Urinary bladder (tissue), 4 donors: Measurements from ENCODE around the gene XRCC4. TPM values are rescaled to one million over a fixed set of nuclear protein-coding genes. Genes with fewer than 3 reads are reported as not detected.
"Not testable (repeated sequence)": the region's sequence is repeated elsewhere in the genome, so short reads cannot be mapped to it uniquely, and the experiment has no call there.

Experiments
- DNase-seq: peaks from one replicate; pipeline ENCODE4 v3.0.0-alpha.2; 2015; ENCODE audit errors: extremely low spot score
- H3K27ac ChIP-seq: one replicate; pipeline ENCODE4 v1.5.1; 2013; ENCODE audit warnings: low read depth, mild to moderate bottlenecking, moderate library complexity
- H3K36me3 ChIP-seq: one replicate; pipeline ENCODE4 v1.6.1; 2013; ENCODE audit warnings: mild to moderate bottlenecking, moderate library complexity; ENCODE audit not compliant: insufficient read depth
- H3K4me1 ChIP-seq: one replicate; pipeline ENCODE4 v1.6.1; 2013; ENCODE audit warnings: mild to moderate bottlenecking, moderate library complexity; ENCODE audit not compliant: insufficient read depth
- H3K4me3 ChIP-seq: one replicate; pipeline ENCODE4 v1.5.1; 2013; ENCODE audit warnings: low read depth, low read length
- WGBS: extraction: QIAGEN DNeasy Blood & Tissue Kit; methylation state at CpG from one replicate; pipeline ENCODE4 v1.1.7; 2013; 5-methylcytosine and 5-hydroxymethylcytosine counted together
- polyA plus RNA-seq: library from polyadenylated mRNA; stranded (reverse); fragments of 200-250 nt; gene quantifications from one replicate; pipeline ENCODE4 v1.2.3, GENCODE V29; 2013
- total RNA-seq: library from RNA; depleted of rRNA; stranded (reverse); fragments of >200 nt; gene quantifications from one replicate; pipeline ENCODE4 v1.2.3, GENCODE V29; 2014
- donor health status: healthy with polysubstance abuse.
- donor health status: healthy.

The XRCC4 gene
- total and polyA plus RNA-seq, 2 donors = 8.0 to 12.1 TPM

GRCh38 chr5:83253720-83254119 is 176.4 kb downstream of the XRCC4 start:
- 81% methylated on average over 2 of the region's 2 CpGs for WGBS
- no peaks in the 10 kb centered on the region for H3K4me1 ChIP-seq
- no peak for DNase-seq
- H3K27ac ChIP-seq = no peak overlapping the region
- no peak overlapping the region for H3K4me3 ChIP-seq
- no peaks in the 10 kb centered on the region for H3K36me3 ChIP-seq

GRCh38 chr5:83255268-83255667 is 177.9 kb downstream of the XRCC4 start:
- H3K36me3 ChIP-seq = no peaks in the 10 kb centered on the region
- no peak for DNase-seq
- H3K27ac ChIP-seq = no peak overlapping the region
- no peaks in the 10 kb centered on the region for H3K4me1 ChIP-seq
- no peak overlapping the region for H3K4me3 ChIP-seq
- WGBS = 67% methylated on average over 1 of the region's 1 CpG

- no peak overlapping the region for H3K4me3 ChIP-seq
- H3K27ac ChIP-seq = no peak overlapping the region
- no peaks in the 10 kb centered on the region for H3K36me3 ChIP-seq
- no peak for DNase-seq
- 90% methylated on average over 2 of the region's 2 CpGs for WGBS
- H3K4me1 ChIP-seq = no peaks in the 10 kb centered on the region
These were observed 178.9 kb downstream of the XRCC4 start for GRCh38 chr5:83256091-83256780.

GRCh38 chr5:83257684-83258083 is 180.3 kb downstream of the XRCC4 start:
- H3K36me3 ChIP-seq, H3K27ac ChIP-seq, H3K4me3 ChIP-seq, H3K4me1 ChIP-seq, DNase-seq: not testable (repeated sequence)
- WGBS = 98% methylated on average over 2 of the region's 2 CpGs

- 22% methylated on average over 2 of the region's 2 CpGs for WGBS
- Histone ChIP-seq H3K36me3 (no peaks in the 10 kb centered on the region), H3K27ac (no peak overlapping the region), H3K4me3 (no peak overlapping the region), H3K4me1 (no peaks in the 10 kb centered on the region)
- no peak for DNase-seq
These were observed 188.0 kb downstream of the XRCC4 start for GRCh38 chr5:83265318-83265717.

GRCh38 chr5:83270311-83270710 is 193.0 kb downstream of the XRCC4 start:
- Histone ChIP-seq H3K36me3 (no peaks in the 10 kb centered on the region), H3K27ac (no peak overlapping the region)
- WGBS = 97% methylated on average over 1 of the region's 1 CpG

GRCh38 chr5:83277154-83277553 is 199.8 kb downstream of the XRCC4 start:
- DNase-seq = no peak
- H3K4me1 ChIP-seq = no peaks in the 10 kb centered on the region
- H3K36me3 ChIP-seq = no peaks in the 10 kb centered on the region
- WGBS = 82% methylated on average over 4 of the region's 4 CpGs
- no peak overlapping the region for H3K4me3 ChIP-seq
- no peak overlapping the region for H3K27ac ChIP-seq

More at GRCh38 chr5:83270311-83270710, 193.0 kb downstream of the XRCC4 start:
- Histone ChIP-seq H3K4me1 (no peaks in the 10 kb centered on the region), H3K4me3 (no peak overlapping the region)
- no peak for DNase-seq

GRCh38 chr5:83277953-83278352 is 200.6 kb downstream of the XRCC4 start:
- 91% methylated on average over 2 of the region's 2 CpGs for WGBS
- no peaks in the 10 kb centered on the region for H3K36me3 ChIP-seq
- H3K27ac ChIP-seq = no peak overlapping the region
- no peaks in the 10 kb centered on the region for H3K4me1 ChIP-seq
- no peak overlapping the region for H3K4me3 ChIP-seq
- no peak for DNase-seq

- Histone ChIP-seq H3K36me3 (no peaks in the 10 kb centered on the region), H3K27ac (no peak overlapping the region), H3K4me1 (no peaks in the 10 kb centered on the region), H3K4me3 (no peak overlapping the region)
- DNase-seq = no peak
- 79% methylated on average over 2 of the region's 2 CpGs for WGBS
These were observed 203.8 kb downstream of the XRCC4 start for GRCh38 chr5:83281176-83281575.

GRCh38 chr5:83281658-83282057 is 204.3 kb downstream of the XRCC4 start:
- Histone ChIP-seq H3K4me1 (no peaks in the 10 kb centered on the region), H3K4me3 (no peak overlapping the region), H3K36me3 (no peaks in the 10 kb centered on the region), H3K27ac (no peak overlapping the region)
- no peak for DNase-seq

- no peak for DNase-seq
- no peaks in the 10 kb centered on the region for H3K36me3 ChIP-seq
- H3K27ac ChIP-seq = no peak overlapping the region
- H3K4me3 ChIP-seq = no peak overlapping the region
- WGBS = 91% methylated on average over 3 of the region's 3 CpGs
- no peaks in the 10 kb centered on the region for H3K4me1 ChIP-seq
These were observed 206.4 kb downstream of the XRCC4 start for GRCh38 chr5:83283761-83284160.

GRCh38 chr5:83285661-83286398 is 208.5 kb downstream of the XRCC4 start:
- Histone ChIP-seq H3K27ac (no peak overlapping the region), H3K4me1 (no peaks in the 10 kb centered on the region), H3K4me3 (no peak overlapping the region), H3K36me3 (no peaks in the 10 kb centered on the region)
- DNase-seq = no peak
- 86% methylated on average over 7 of the region's 7 CpGs for WGBS

- 76% methylated on average over 2 of the region's 2 CpGs for WGBS
- H3K4me3 ChIP-seq = no peak overlapping the region
These were observed 216.9 kb downstream of the XRCC4 start for GRCh38 chr5:83294246-83294645.

GRCh38 chr5:83299353-83299752 is 222.0 kb downstream of the XRCC4 start:
- no peak overlapping the region for H3K4me3 ChIP-seq
- H3K4me1 ChIP-seq = no peaks in the 10 kb centered on the region
- H3K27ac ChIP-seq = no peak overlapping the region
- WGBS = 91% methylated on average over 2 of the region's 2 CpGs
- no peak for DNase-seq
- no peaks in the 10 kb centered on the region for H3K36me3 ChIP-seq

More at GRCh38 chr5:83294246-83294645, 216.9 kb downstream of the XRCC4 start:
- no peak for DNase-seq
- H3K27ac ChIP-seq = no peak overlapping the region
- H3K4me1 ChIP-seq = no peaks in the 10 kb centered on the region
- no peaks in the 10 kb centered on the region for H3K36me3 ChIP-seq
